WTC11 (cell line): Measurements from ENCODE around the gene LYPD6. TPM values are rescaled to one million over a fixed set of nuclear protein-coding genes. Genes with fewer than 3 reads are reported as not detected.

Source experiments
- ATAC-seq: fragments of 200-7000 bp; cut with Tn5 transposase; 2 replicates; pipeline ENCODE4 v1.10.0; 2021; ENCODE audit warnings: mild to moderate bottlenecking, moderate library complexity
- CTCF ChIA-PET: fragments of 300-600 bp; sonication (Branson Sonifier 250); formaldehyde crosslinking; loops from one replicate; lab custom pipeline; 2021; ENCODE audit warnings: antibody characterized with exemption; lab: Charles Lee
- POLR2A ChIA-PET: fragments of 350-600 bp; sonication (Branson Sonifier 250); formaldehyde crosslinking; loops from one replicate; lab custom pipeline; 2021; ENCODE audit warnings: antibody characterized with exemption; lab: Charles Lee
- DNase-seq: peaks from one replicate; pipeline ENCODE4 v3.0.0; 2021; ENCODE audit warnings: low spot score
- H3K27ac Mint-ChIP-seq: 2 replicates; pipeline ENCODE4 v1.8.0; 2021; ENCODE audit warnings: mixed read lengths
- H3K27me3 Mint-ChIP-seq: 2 replicates; pipeline ENCODE4 v1.8.0; 2021; ENCODE audit warnings: low read depth, mild to moderate bottlenecking, moderate library complexity, mixed read lengths
- H3K36me3 Mint-ChIP-seq: 2 replicates; pipeline ENCODE4 v1.8.0; 2021; ENCODE audit warnings: mixed read lengths
- H3K4me1 Mint-ChIP-seq: 2 replicates; pipeline ENCODE4 v1.8.0; 2022; ENCODE audit warnings: mixed read lengths
- H3K4me3 Mint-ChIP-seq: 2 replicates; pipeline ENCODE4 v1.8.0; 2021; ENCODE audit warnings: mild to moderate bottlenecking, moderate library complexity, mixed read lengths
- H3K9me3 Mint-ChIP-seq: 2 replicates; pipeline ENCODE4 v1.8.0; 2021; ENCODE audit warnings: mixed read lengths
- CBFB ChIP-seq: sonication (generic); formaldehyde crosslinking; IDR thresholded peaks from 2 replicates; pipeline ENCODE4 v1.8.1; 2022; ENCODE audit warnings: mild to moderate bottlenecking, low read depth, missing genetic modification reagents
- MXD4 ChIP-seq: fragments of 250-450 bp; sonication (Bioruptor Pico); IDR thresholded peaks from 2 replicates; pipeline ENCODE4 v1.8.0; 2021; ENCODE audit warnings: mild to moderate bottlenecking, moderate library complexity, borderline replicate concordance
- NFYB ChIP-seq: sonication (generic); formaldehyde crosslinking; conservative IDR thresholded peaks from 2 replicates; pipeline ENCODE4 v1.8.0; 2022; ENCODE audit warnings: low read depth, missing genetic modification reagents
- NR2C2 ChIP-seq: sonication (generic); formaldehyde crosslinking; IDR thresholded peaks from 2 replicates; pipeline ENCODE4 v1.8.0; 2022; ENCODE audit warnings: mild to moderate bottlenecking, missing genetic modification reagents
- PRRX2 ChIP-seq: fragments of 250-450 bp; sonication (Bioruptor Pico); IDR thresholded peaks from 2 replicates; pipeline ENCODE4 v1.8.0; 2021; ENCODE audit warnings: mild to moderate bottlenecking
- SMAD4 ChIP-seq: sonication (generic); formaldehyde crosslinking; IDR thresholded peaks from 2 replicates; pipeline ENCODE4 v1.8.0; 2022; ENCODE audit warnings: mild to moderate bottlenecking, missing genetic modification reagents
- TEAD4 ChIP-seq: sonication (generic); formaldehyde crosslinking; IDR thresholded peaks from 2 replicates; pipeline ENCODE4 v1.8.0; 2022; ENCODE audit warnings: mild to moderate bottlenecking, missing genetic modification reagents
- ZBTB21 ChIP-seq: sonication (generic); formaldehyde crosslinking; IDR thresholded peaks from 2 replicates; pipeline ENCODE4 v1.8.1; 2023; ENCODE audit warnings: mild to moderate bottlenecking, missing genetic modification reagents, borderline replicate concordance
- ZNF423 ChIP-seq: fragments of 250-450 bp; sonication (Bioruptor Pico); IDR thresholded peaks from 2 replicates; pipeline ENCODE4 v2.1.2; 2022; ENCODE audit warnings: mild to moderate bottlenecking, moderate library complexity
- total RNA-seq: library from RNA; stranded (reverse); gene quantifications from 3 replicates; pipeline ENCODE4 v1.2.3, GENCODE V29; 2021
- TF ChIP-seq, protein P1 (sequence below): fragments of 250-450 bp; sonication (Bioruptor Pico); IDR thresholded peaks from 2 replicates; pipeline ENCODE4 v1.9.0; 2021; ENCODE audit warnings: mild to moderate bottlenecking
- TF ChIP-seq, protein P2 (sequence below): sonication (generic); formaldehyde crosslinking; IDR thresholded peaks from 2 replicates; pipeline ENCODE4 v1.8.0; 2023; ENCODE audit warnings: missing genetic modification reagents, mild to moderate bottlenecking, borderline replicate concordance
- TF ChIP-seq, protein P3 (sequence below): sonication (generic); formaldehyde crosslinking; conservative IDR thresholded peaks from 2 replicates; pipeline ENCODE4 v1.8.1; 2022; ENCODE audit warnings: mild to moderate bottlenecking, missing genetic modification reagents
- TF ChIP-seq, protein P4 (sequence below): sonication (generic); formaldehyde crosslinking; IDR thresholded peaks from 2 replicates; pipeline ENCODE4 v1.8.1; 2023; ENCODE audit warnings: mild to moderate bottlenecking, missing genetic modification reagents, moderate library complexity
- TF ChIP-seq, protein P5 (sequence below): sonication (generic); formaldehyde crosslinking; IDR thresholded peaks from 2 replicates; pipeline ENCODE4 v1.8.0; 2022; ENCODE audit warnings: mild to moderate bottlenecking, missing genetic modification reagents
- TF ChIP-seq, protein P6 (sequence below): sonication (generic); formaldehyde crosslinking; IDR thresholded peaks from 2 replicates; pipeline ENCODE4 v1.8.1; 2023; ENCODE audit warnings: mild to moderate bottlenecking, moderate library complexity, missing genetic modification reagents
- TF ChIP-seq, protein P7 (sequence below): fragments of 250-450 bp; sonication (Bioruptor Pico); IDR thresholded peaks from 2 replicates; pipeline ENCODE4 v1.8.0; 2021; ENCODE audit warnings: mild to moderate bottlenecking
- TF ChIP-seq, protein P8 (sequence below): sonication (generic); formaldehyde crosslinking; IDR thresholded peaks from 2 replicates; pipeline ENCODE4 v1.8.1; 2023; ENCODE audit warnings: mild to moderate bottlenecking, missing genetic modification reagents
- TF ChIP-seq, protein P9 (sequence below): fragments of 250-450 bp; sonication (Bioruptor Pico); IDR thresholded peaks from 2 replicates; pipeline ENCODE4 v1.9.0; 2021; ENCODE audit warnings: mild to moderate bottlenecking, borderline replicate concordance

Gene LYPD6
- total RNA-seq, 1 experiment from 2014 or later, result 4.8 TPM

DNA sequence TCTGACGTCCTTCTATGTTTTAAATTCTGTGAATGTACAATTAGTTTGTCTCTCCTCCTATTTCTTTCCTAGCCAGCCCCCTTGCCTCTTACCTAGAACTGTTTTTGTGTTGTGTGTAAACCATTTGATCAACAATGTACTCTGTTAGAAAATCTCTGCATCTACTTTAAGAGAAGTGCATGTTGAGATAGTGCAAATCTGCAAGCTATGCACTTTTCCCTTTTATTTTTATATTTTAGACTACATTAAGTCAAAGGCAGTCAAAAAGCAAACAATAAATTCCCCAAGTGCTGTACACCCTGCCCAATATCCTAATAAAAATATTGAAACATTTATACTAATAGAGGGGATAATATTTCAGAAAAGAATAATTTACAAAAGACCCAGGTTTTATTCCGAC, 13.7 kb downstream of the LYPD6 start (continued):
- TF ChIP-seq, protein P1, sequence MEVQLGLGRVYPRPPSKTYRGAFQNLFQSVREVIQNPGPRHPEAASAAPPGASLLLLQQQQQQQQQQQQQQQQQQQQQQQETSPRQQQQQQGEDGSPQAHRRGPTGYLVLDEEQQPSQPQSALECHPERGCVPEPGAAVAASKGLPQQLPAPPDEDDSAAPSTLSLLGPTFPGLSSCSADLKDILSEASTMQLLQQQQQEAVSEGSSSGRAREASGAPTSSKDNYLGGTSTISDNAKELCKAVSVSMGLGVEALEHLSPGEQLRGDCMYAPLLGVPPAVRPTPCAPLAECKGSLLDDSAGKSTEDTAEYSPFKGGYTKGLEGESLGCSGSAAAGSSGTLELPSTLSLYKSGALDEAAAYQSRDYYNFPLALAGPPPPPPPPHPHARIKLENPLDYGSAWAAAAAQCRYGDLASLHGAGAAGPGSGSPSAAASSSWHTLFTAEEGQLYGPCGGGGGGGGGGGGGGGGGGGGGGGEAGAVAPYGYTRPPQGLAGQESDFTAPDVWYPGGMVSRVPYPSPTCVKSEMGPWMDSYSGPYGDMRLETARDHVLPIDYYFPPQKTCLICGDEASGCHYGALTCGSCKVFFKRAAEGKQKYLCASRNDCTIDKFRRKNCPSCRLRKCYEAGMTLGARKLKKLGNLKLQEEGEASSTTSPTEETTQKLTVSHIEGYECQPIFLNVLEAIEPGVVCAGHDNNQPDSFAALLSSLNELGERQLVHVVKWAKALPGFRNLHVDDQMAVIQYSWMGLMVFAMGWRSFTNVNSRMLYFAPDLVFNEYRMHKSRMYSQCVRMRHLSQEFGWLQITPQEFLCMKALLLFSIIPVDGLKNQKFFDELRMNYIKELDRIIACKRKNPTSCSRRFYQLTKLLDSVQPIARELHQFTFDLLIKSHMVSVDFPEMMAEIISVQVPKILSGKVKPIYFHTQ (CRISPR knock-in tag), result no peak
- TF ChIP-seq, protein P2, sequence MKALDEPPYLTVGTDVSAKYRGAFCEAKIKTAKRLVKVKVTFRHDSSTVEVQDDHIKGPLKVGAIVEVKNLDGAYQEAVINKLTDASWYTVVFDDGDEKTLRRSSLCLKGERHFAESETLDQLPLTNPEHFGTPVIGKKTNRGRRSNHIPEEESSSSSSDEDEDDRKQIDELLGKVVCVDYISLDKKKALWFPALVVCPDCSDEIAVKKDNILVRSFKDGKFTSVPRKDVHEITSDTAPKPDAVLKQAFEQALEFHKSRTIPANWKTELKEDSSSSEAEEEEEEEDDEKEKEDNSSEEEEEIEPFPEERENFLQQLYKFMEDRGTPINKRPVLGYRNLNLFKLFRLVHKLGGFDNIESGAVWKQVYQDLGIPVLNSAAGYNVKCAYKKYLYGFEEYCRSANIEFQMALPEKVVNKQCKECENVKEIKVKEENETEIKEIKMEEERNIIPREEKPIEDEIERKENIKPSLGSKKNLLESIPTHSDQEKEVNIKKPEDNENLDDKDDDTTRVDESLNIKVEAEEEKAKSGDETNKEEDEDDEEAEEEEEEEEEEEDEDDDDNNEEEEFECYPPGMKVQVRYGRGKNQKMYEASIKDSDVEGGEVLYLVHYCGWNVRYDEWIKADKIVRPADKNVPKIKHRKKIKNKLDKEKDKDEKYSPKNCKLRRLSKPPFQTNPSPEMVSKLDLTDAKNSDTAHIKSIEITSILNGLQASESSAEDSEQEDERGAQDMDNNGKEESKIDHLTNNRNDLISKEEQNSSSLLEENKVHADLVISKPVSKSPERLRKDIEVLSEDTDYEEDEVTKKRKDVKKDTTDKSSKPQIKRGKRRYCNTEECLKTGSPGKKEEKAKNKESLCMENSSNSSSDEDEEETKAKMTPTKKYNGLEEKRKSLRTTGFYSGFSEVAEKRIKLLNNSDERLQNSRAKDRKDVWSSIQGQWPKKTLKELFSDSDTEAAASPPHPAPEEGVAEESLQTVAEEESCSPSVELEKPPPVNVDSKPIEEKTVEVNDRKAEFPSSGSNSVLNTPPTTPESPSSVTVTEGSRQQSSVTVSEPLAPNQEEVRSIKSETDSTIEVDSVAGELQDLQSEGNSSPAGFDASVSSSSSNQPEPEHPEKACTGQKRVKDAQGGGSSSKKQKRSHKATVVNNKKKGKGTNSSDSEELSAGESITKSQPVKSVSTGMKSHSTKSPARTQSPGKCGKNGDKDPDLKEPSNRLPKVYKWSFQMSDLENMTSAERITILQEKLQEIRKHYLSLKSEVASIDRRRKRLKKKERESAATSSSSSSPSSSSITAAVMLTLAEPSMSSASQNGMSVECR (CRISPR knock-in tag), result no peak
- TF ChIP-seq NR2C2 (CRISPR knock-in tag) (no peak), CBFB (CRISPR knock-in tag) (no peak), MXD4 (CRISPR knock-in tag) (no peak), SMAD4 (CRISPR knock-in tag) (no peak), NFYB (CRISPR knock-in tag) (no peak)
- TF ChIP-seq, protein P3, sequence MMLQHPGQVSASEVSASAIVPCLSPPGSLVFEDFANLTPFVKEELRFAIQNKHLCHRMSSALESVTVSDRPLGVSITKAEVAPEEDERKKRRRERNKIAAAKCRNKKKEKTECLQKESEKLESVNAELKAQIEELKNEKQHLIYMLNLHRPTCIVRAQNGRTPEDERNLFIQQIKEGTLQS, result no peak
- TF ChIP-seq, protein P4, sequence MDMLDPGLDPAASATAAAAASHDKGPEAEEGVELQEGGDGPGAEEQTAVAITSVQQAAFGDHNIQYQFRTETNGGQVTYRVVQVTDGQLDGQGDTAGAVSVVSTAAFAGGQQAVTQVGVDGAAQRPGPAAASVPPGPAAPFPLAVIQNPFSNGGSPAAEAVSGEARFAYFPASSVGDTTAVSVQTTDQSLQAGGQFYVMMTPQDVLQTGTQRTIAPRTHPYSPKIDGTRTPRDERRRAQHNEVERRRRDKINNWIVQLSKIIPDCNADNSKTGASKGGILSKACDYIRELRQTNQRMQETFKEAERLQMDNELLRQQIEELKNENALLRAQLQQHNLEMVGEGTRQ (CRISPR knock-in tag), result no peak
- TF ChIP-seq, protein P5, sequence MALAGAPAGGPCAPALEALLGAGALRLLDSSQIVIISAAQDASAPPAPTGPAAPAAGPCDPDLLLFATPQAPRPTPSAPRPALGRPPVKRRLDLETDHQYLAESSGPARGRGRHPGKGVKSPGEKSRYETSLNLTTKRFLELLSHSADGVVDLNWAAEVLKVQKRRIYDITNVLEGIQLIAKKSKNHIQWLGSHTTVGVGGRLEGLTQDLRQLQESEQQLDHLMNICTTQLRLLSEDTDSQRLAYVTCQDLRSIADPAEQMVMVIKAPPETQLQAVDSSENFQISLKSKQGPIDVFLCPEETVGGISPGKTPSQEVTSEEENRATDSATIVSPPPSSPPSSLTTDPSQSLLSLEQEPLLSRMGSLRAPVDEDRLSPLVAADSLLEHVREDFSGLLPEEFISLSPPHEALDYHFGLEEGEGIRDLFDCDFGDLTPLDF (CRISPR knock-in tag), result no peak
- TF ChIP-seq, protein P6, sequence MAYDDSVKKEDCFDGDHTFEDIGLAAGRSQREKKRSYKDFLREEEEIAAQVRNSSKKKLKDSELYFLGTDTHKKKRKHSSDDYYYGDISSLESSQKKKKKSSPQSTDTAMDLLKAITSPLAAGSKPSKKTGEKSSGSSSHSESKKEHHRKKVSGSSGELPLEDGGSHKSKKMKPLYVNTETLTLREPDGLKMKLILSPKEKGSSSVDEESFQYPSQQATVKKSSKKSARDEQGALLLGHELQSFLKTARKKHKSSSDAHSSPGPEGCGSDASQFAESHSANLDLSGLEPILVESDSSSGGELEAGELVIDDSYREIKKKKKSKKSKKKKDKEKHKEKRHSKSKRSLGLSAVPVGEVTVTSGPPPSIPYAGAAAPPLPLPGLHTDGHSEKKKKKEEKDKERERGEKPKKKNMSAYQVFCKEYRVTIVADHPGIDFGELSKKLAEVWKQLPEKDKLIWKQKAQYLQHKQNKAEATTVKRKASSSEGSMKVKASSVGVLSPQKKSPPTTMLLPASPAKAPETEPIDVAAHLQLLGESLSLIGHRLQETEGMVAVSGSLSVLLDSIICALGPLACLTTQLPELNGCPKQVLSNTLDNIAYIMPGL, result no peak
- TF ChIP-seq, protein P7, sequence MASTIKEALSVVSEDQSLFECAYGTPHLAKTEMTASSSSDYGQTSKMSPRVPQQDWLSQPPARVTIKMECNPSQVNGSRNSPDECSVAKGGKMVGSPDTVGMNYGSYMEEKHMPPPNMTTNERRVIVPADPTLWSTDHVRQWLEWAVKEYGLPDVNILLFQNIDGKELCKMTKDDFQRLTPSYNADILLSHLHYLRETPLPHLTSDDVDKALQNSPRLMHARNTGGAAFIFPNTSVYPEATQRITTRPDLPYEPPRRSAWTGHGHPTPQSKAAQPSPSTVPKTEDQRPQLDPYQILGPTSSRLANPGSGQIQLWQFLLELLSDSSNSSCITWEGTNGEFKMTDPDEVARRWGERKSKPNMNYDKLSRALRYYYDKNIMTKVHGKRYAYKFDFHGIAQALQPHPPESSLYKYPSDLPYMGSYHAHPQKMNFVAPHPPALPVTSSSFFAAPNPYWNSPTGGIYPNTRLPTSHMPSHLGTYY, result no peak

DNA sequence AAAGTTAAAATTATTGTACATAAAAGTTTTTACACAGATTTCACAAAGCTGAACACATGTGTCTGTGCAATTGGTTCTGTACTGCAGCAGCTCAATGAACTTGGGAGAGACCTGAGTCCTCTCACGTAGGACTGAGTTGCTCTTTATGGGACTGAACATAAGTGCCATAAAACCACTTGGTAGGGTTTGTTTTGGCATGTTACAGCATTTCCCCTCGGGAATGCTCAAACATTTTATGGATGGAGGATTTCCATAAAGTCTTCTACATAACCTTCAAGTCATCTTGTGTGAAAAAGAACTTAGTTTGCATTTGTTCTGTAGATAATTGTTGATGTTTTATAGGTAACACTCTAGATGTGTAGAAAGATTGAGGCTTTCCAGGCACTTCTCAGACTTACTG, 15.9 kb downstream of the LYPD6 start:
- DNase-seq (no peak), ATAC-seq (no peak)
- Mint-ChIP-seq H3K9me3 (no peaks in the 10 kb centered on the region), H3K27ac (no peak overlapping the region), H3K4me1 (no peaks in the 10 kb centered on the region), H3K27me3 (no peaks in the 10 kb centered on the region), H3K36me3 (no peaks in the 10 kb centered on the region), H3K4me3 (no peak overlapping the region)
- ChIA-PET POLR2A (no interaction called here), CTCF (no interaction called here)
- TF ChIP-seq, protein P8, sequence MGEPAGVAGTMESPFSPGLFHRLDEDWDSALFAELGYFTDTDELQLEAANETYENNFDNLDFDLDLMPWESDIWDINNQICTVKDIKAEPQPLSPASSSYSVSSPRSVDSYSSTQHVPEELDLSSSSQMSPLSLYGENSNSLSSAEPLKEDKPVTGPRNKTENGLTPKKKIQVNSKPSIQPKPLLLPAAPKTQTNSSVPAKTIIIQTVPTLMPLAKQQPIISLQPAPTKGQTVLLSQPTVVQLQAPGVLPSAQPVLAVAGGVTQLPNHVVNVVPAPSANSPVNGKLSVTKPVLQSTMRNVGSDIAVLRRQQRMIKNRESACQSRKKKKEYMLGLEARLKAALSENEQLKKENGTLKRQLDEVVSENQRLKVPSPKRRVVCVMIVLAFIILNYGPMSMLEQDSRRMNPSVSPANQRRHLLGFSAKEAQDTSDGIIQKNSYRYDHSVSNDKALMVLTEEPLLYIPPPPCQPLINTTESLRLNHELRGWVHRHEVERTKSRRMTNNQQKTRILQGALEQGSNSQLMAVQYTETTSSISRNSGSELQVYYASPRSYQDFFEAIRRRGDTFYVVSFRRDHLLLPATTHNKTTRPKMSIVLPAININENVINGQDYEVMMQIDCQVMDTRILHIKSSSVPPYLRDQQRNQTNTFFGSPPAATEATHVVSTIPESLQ (CRISPR knock-in tag), result no peak
- TF ChIP-seq, protein P9, sequence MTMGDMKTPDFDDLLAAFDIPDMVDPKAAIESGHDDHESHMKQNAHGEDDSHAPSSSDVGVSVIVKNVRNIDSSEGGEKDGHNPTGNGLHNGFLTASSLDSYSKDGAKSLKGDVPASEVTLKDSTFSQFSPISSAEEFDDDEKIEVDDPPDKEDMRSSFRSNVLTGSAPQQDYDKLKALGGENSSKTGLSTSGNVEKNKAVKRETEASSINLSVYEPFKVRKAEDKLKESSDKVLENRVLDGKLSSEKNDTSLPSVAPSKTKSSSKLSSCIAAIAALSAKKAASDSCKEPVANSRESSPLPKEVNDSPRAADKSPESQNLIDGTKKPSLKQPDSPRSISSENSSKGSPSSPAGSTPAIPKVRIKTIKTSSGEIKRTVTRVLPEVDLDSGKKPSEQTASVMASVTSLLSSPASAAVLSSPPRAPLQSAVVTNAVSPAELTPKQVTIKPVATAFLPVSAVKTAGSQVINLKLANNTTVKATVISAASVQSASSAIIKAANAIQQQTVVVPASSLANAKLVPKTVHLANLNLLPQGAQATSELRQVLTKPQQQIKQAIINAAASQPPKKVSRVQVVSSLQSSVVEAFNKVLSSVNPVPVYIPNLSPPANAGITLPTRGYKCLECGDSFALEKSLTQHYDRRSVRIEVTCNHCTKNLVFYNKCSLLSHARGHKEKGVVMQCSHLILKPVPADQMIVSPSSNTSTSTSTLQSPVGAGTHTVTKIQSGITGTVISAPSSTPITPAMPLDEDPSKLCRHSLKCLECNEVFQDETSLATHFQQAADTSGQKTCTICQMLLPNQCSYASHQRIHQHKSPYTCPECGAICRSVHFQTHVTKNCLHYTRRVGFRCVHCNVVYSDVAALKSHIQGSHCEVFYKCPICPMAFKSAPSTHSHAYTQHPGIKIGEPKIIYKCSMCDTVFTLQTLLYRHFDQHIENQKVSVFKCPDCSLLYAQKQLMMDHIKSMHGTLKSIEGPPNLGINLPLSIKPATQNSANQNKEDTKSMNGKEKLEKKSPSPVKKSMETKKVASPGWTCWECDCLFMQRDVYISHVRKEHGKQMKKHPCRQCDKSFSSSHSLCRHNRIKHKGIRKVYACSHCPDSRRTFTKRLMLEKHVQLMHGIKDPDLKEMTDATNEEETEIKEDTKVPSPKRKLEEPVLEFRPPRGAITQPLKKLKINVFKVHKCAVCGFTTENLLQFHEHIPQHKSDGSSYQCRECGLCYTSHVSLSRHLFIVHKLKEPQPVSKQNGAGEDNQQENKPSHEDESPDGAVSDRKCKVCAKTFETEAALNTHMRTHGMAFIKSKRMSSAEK, result no peak
- TF ChIP-seq ZBTB21 (CRISPR knock-in tag), result no peak
- no peak for TF ChIP-seq ZNF423 (CRISPR knock-in tag)
- TF ChIP-seq TEAD4 (CRISPR knock-in tag), result no peak
- no peak for TF ChIP-seq PRRX2
